Measurements from ENCODE around the gene GPR75.
"Not testable (repeated sequence)": the region's sequence is repeated elsewhere in the genome, so short reads cannot be mapped to it uniquely, and the experiment has no call there.

- not testable (repeated sequence) for TF ChIP-seq BHLHE40 (IDR thresholded peaks at IDR 0.05; ENCODE audit: low read length); MTERF4 (CRISPR knock-in tag; IDR thresholded peaks at IDR 0.05); DBP (CRISPR knock-in tag; IDR thresholded peaks at IDR 0.05; ENCODE audit: not compliant biosample characterization); PHF8 (CRISPR knock-in tag; IDR thresholded peaks at IDR 0.05); E2F5 (CRISPR knock-in tag; conservative IDR thresholded peaks at IDR 0.05); ETV5 (CRISPR knock-in tag; IDR thresholded peaks at IDR 0.05; ENCODE audit: borderline replicate concordance); POLR2A (IDR thresholded peaks at IDR 0.05; ENCODE audit: insufficient read depth in 1 of 2, low read depth in 2 of 2, low read length in 2 of 2); HOMEZ (CRISPR knock-in tag; IDR thresholded peaks at IDR 0.05; ENCODE audit: low read depth); POLR2AphosphoS5 (IDR thresholded peaks at IDR 0.05; ENCODE audit: low read depth, low read length); CERS6 (CRISPR knock-in tag; IDR thresholded peaks at IDR 0.05); ZNF17 (CRISPR knock-in tag; IDR thresholded peaks at IDR 0.05)
Measured at GRCh38 chr2:53823639-53824038, 36.1 kb downstream of the GPR75 start.
